Tibial artery (tissue), 4 donors: ENCODE measurements around the gene DNM3.

Source experiments
- DNase-seq, 2 donors: peaks; one replicate each; pipeline ENCODE4 v3.0.0-alpha.2; 2019
- H3K27ac ChIP-seq, 2 donors: fragments of 200-600 bp; sonication (generic) in 1 of 2; 1 replicate in 1 of 2; 2 replicates in 1 of 2; pipeline ENCODE4 v1.5.1; 2018 to 2019; ENCODE audit warnings: mild to moderate bottlenecking in 1 of 2
- H3K27me3 ChIP-seq, 2 donors: fragments of 200-600 bp; sonication (generic) in 1 of 2; one replicate each; pipeline versions ENCODE4 v1.5.1 to v1.6.0; 2016 to 2019
- H3K36me3 ChIP-seq, 3 donors: fragments of 200-600 bp; sonication (generic) in 2 of 3; one replicate each; pipeline ENCODE4 v1.5.1; 2016 to 2019; ENCODE audit warnings: mild to moderate bottlenecking in 2 of 3
- H3K4me1 ChIP-seq, 4 donors: fragments of 200-600 bp; sonication (generic) in 2 of 4; 1 replicate in 3 of 4; 2 replicates in 1 of 4; pipeline ENCODE4 v1.5.1; 2016 to 2019
- H3K4me3 ChIP-seq, 2 donors: fragments of 200-600 bp; sonication (generic) in 1 of 2; 1 replicate in 1 of 2; 2 replicates in 1 of 2; pipeline ENCODE4 v1.5.1; 2018 to 2019; ENCODE audit warnings: mild to moderate bottlenecking in 2 of 2
- H3K9me3 ChIP-seq, 3 donors: fragments of 200-600 bp; sonication (generic) in 1 of 3; one replicate each; pipeline ENCODE4 v1.5.1; 2016 to 2019
- CTCF ChIP-seq, 2 experiments: fragments of 200-600 bp in 1 of 2; fragments of 450-650 bp in 1 of 2; IDR thresholded peaks; one replicate each; pipeline ENCODE4 v1.5.1; 2017 to 2019; ENCODE audit warnings: antibody characterized with exemption in 2 of 2, mild to moderate bottlenecking in 1 of 2, moderate library complexity in 1 of 2
- intact Hi-C: fragments of 100-400 bp; cut with DNase I; formaldehyde crosslinking; loops from one replicate; pipeline ENCODE4 v1.15.0; 2023; ENCODE audit warnings: low total_unique reads

The DNM3 gene

DNA sequence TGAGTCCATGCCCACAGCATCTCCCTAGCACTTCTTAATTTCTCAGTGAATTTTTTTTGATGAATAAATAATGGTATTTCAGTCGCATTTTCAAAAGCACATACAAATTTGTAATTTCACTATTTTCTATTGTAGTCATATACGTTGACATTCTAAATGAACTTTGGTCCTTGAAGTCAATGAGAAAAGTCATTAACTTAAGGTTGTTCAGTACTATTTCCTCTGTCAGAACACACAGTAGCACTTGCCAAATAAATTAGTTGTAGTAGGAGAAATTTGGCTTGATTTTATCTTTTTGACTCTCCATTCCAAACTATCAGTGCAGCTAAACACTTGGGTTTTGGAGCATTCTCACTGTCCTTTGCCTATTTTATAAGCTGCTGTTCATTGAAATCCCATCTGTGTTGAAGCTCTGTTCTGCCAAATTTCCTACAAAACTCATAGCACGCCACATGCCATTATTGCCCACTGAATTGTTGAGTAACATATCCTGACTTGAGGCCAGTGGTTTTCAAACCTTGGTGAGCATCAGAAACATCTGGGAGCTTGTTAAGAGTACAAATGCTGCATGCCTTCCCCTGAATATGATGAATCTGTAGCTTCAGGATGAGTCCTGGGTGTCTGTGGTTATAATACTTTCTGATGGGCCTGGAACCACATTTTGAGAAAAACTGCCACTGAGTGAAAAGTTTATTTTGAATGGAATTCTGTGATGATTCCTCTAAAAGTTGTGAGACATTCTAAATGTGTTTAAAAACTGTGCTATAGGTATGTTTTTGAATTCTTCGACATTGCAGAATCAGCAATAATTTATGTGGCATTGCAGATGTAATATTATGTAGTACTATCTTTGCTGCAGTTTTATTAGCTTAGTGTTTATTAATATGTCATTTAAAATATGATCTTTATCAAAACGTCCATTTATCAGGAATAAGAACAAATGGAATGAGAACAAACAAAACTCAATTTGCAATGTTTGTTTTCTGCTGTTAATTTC is 78.9 kb downstream of the DNM3 start:
- no peak for TF ChIP-seq CTCF (IDR thresholded peaks at IDR 0.05)
- no peak overlapping the region for H3K4me3 ChIP-seq
- no peaks in the 10 kb centered on the region for H3K27me3 ChIP-seq
- H3K4me1 ChIP-seq: no peaks in the 10 kb centered on the region
- H3K9me3 ChIP-seq: no peaks in the 10 kb centered on the region
- H3K27ac ChIP-seq: no peak overlapping the region
- DNase-seq: no peak
- H3K36me3 ChIP-seq: no peaks in the 10 kb centered on the region
- intact Hi-C loops: no loop called here

DNA sequence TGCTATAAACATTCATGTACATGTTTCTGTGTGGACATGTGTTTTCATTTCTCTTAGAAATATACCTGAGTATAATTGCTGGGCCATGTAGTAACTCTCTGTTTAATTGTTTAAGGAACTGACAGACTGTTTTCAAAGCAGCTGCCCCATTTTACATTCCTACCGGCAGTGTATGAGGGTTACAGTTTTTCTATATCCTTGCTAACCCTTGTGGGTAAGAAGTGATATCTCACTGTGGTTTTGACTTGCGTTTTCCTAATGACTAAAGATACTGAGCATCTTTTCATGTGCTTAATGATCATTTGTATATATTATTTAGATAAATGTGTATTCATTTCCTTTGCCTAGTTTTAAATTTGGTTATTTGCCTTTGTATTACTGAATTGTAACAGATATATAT is 81.7 kb downstream of the DNM3 start:
- H3K27me3 ChIP-seq: no peaks in the 10 kb centered on the region
- H3K9me3 ChIP-seq: no peaks in the 10 kb centered on the region
- no peak for DNase-seq
- no peaks in the 10 kb centered on the region for H3K4me1 ChIP-seq
- no peaks in the 10 kb centered on the region for H3K36me3 ChIP-seq
- H3K27ac ChIP-seq: no peak overlapping the region
- no peak for TF ChIP-seq CTCF (IDR thresholded peaks at IDR 0.05)
- no peak overlapping the region for H3K4me3 ChIP-seq
- intact Hi-C loops: no loop called here

GRCh38 chr1:171929121-171929520 is 87.8 kb downstream of the DNM3 start:
- H3K4me3 ChIP-seq: no peak overlapping the region
- DNase-seq: no peak
- H3K36me3 ChIP-seq: no peaks in the 10 kb centered on the region
- H3K9me3 ChIP-seq: no peaks in the 10 kb centered on the region
- intact Hi-C loops: no loop called here
- no peak overlapping the region for H3K27ac ChIP-seq
- no peaks in the 10 kb centered on the region for H3K4me1 ChIP-seq
- no peak for TF ChIP-seq CTCF (IDR thresholded peaks at IDR 0.05)
- H3K27me3 ChIP-seq: no peaks in the 10 kb centered on the region

- no peak overlapping the region for H3K27ac ChIP-seq
- TF ChIP-seq CTCF (IDR thresholded peaks at IDR 0.05): no peak
- H3K4me1 ChIP-seq: no peaks in the 10 kb centered on the region
- no peaks in the 10 kb centered on the region for H3K36me3 ChIP-seq
- no peaks in the 10 kb centered on the region for H3K9me3 ChIP-seq
- H3K27me3 ChIP-seq: no peaks in the 10 kb centered on the region
- intact Hi-C loops: no loop called here
- H3K4me3 ChIP-seq: no peak overlapping the region
- no peak for DNase-seq
Measured at GRCh38 chr1:171931752-171932151, 90.5 kb downstream of the DNM3 start.

DNA sequence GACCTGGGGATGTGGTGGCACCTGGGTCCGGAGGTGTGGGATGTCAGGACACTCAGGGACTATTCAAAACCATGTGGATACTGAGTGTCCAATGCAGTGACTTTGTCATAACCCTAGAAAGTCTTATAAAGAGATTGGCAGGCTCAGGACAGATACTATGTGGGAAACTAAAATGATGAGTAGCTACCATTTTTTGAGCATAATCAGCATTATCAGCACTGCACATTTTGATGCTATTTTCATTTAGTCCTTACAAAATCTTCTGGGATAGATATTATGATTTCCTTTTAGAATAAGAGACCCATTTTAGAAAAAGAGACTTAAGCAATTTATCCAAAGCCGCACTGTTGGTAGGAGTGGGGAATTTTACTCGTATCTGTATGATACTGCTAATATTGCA is 93.4 kb downstream of the DNM3 start:
- DNase-seq: no peak
- Histone ChIP-seq H3K36me3 (no peaks in the 10 kb centered on the region), H3K27ac (no peak overlapping the region), H3K9me3 (no peaks in the 10 kb centered on the region), H3K4me3 (no peak overlapping the region), H3K4me1 (no peaks in the 10 kb centered on the region), H3K27me3 (no peaks in the 10 kb centered on the region)
- no peak for TF ChIP-seq CTCF (IDR thresholded peaks at IDR 0.05)
- intact Hi-C loops: no loop called here
